ENCODE data around the gene POU2F3.

POU2F3 gene

GRCh38 chr11:120215634-120216033 is 24.3 kb upstream of the POU2F3 start:
- H3K4me1 ChIP-seq (ENCODE audit: control insufficient read depth, insufficient read depth, low read length) = peaks cover 3% of the 10 kb centered on the region; the same call in 1 of the 2 replicates
- no peak for TF ChIP-seq KLF16 (tag by site-specific recombination; IDR thresholded peaks at IDR 0.05)
- TF ChIP-seq ZNF24 (tag by site-specific recombination; IDR thresholded peaks at IDR 0.05) = no peak
- no peak for TF ChIP-seq ZNF114 (tag by site-specific recombination; IDR thresholded peaks at IDR 0.05)
- no peak for TF ChIP-seq ZNF311 (tag by site-specific recombination; IDR thresholded peaks at IDR 0.05; ENCODE audit: borderline replicate concordance)
- no peak for TF ChIP-seq YY2 (tag by site-specific recombination; IDR thresholded peaks at IDR 0.05)
- no peak for TF ChIP-seq ZNF548 (tag by site-specific recombination; IDR thresholded peaks at IDR 0.05)
- TF ChIP-seq REPIN1 (tag by site-specific recombination; IDR thresholded peaks at IDR 0.05; ENCODE audit: low read depth) = no peak
- no peak for TF ChIP-seq ZNF416 (tag by site-specific recombination; IDR thresholded peaks at IDR 0.05)
- TF ChIP-seq ZNF670 (tag by site-specific recombination; IDR thresholded peaks at IDR 0.05; ENCODE audit: low read depth) = no peak
- no peak for TF ChIP-seq ZNF776 (tag by site-specific recombination; IDR thresholded peaks at IDR 0.05; ENCODE audit: borderline replicate concordance)
- no peak for TF ChIP-seq ZNF423 (tag by site-specific recombination; IDR thresholded peaks at IDR 0.05)
- TF ChIP-seq ZNF37A (tag by site-specific recombination; IDR thresholded peaks at IDR 0.05) = no peak
- no peak for TF ChIP-seq ZNF658 (tag by site-specific recombination; IDR thresholded peaks at IDR 0.05)
- TF ChIP-seq GLI4 (tag by site-specific recombination; IDR thresholded peaks at IDR 0.05) = no peak
- TF ChIP-seq ZNF2 (tag by site-specific recombination; IDR thresholded peaks at IDR 0.05) = no peak
- TF ChIP-seq RBAK (tag by site-specific recombination; IDR thresholded peaks at IDR 0.05) = no peak
- no peak for TF ChIP-seq ZNF610 (tag by site-specific recombination; IDR thresholded peaks at IDR 0.05; ENCODE audit: borderline replicate concordance)
- no peak for TF ChIP-seq FEZF1 (tag by site-specific recombination; IDR thresholded peaks at IDR 0.05)
- no peak for TF ChIP-seq ZNF362 (tag by site-specific recombination; IDR thresholded peaks at IDR 0.05)
- CTCF ChIA-PET = interaction anchor here (0.9 kb wide), 2 partner anchors 13 to 84 kb away, joined by 3 to 5 read pairs; no protein-coding TSS in a partner anchor
- H3K9me3 ChIP-seq (ENCODE audit: control insufficient read depth, insufficient read depth, low read depth, low read length) = no peaks in the 10 kb centered on the region
- peaks cover 0 to 16% of the 10 kb centered on the region in 2 experiments; a peak in 1 of 3 replicates for H3K36me3 ChIP-seq (ENCODE audit: control insufficient read depth in 2 of 2, insufficient read depth in 1 of 2, low read length in 2 of 2)
- H3K4me3 ChIP-seq (ENCODE audit: low read depth, low read length) = no peak overlapping the region
- POLR2A ChIA-PET = no interaction called here
- no peak overlapping the region for H3K27ac ChIP-seq (ENCODE audit: extremely low read depth, low read depth, low read length)

- CTCF ChIA-PET = interaction anchor here (0.6 to 0.9 kb wide), 3 partner anchors 12 to 83 kb away, joined by 3 to 5 read pairs (median 3); no protein-coding TSS in a partner anchor
- peaks cover 3% of the 10 kb centered on the region; the same call in 1 of the 2 replicates for H3K4me1 ChIP-seq (ENCODE audit: control insufficient read depth, insufficient read depth, low read length)
These were observed 23.4 kb upstream of the POU2F3 start for GRCh38 chr11:120216426-120217102.

GRCh38 chr11:120217526-120217925 is 22.4 kb upstream of the POU2F3 start:
- POLR2A ChIA-PET = no interaction called here
- H3K4me1 ChIP-seq (ENCODE audit: control insufficient read depth, insufficient read depth, low read length) = peaks cover 3% of the 10 kb centered on the region; the same call in 1 of the 2 replicates
- no peak overlapping the region for H3K4me3 ChIP-seq (ENCODE audit: low read depth, low read length)
- TF ChIP-seq SALL2 (tag by site-specific recombination; IDR thresholded peaks at IDR 0.05; ENCODE audit: borderline replicate concordance) = no peak
- no peak for TF ChIP-seq ZNF747 (tag by site-specific recombination; IDR thresholded peaks at IDR 0.05)
- TF ChIP-seq ZNF623 (tag by site-specific recombination; IDR thresholded peaks at IDR 0.05) = no peak
- TF ChIP-seq HIC1 (tag by site-specific recombination; IDR thresholded peaks at IDR 0.05) = no peak
- TF ChIP-seq REPIN1 (tag by site-specific recombination; IDR thresholded peaks at IDR 0.05; ENCODE audit: low read depth) = no peak
- TF ChIP-seq ZNF280D (tag by site-specific recombination; IDR thresholded peaks at IDR 0.05) = no peak
- TF ChIP-seq ZNF510 (tag by site-specific recombination; IDR thresholded peaks at IDR 0.05; ENCODE audit: insufficient replicate concordance) = no peak
- no peak for TF ChIP-seq ZNF514 (tag by site-specific recombination; IDR thresholded peaks at IDR 0.05)
- CTCF ChIA-PET = no interaction called here
- no peak overlapping the region for H3K27ac ChIP-seq (ENCODE audit: extremely low read depth, low read depth, low read length)
- peaks cover 0 to 19% of the 10 kb centered on the region in 2 experiments; a peak in 1 of 3 replicates for H3K36me3 ChIP-seq (ENCODE audit: control insufficient read depth in 2 of 2, insufficient read depth in 1 of 2, low read length in 2 of 2)
- H3K9me3 ChIP-seq (ENCODE audit: control insufficient read depth, insufficient read depth, low read depth, low read length) = no peaks in the 10 kb centered on the region

More at GRCh38 chr11:120216426-120217102, 23.4 kb upstream of the POU2F3 start:
- Histone ChIP-seq H3K27ac (ENCODE audit: extremely low read depth, low read depth, low read length) (no peak overlapping the region), H3K9me3 (ENCODE audit: control insufficient read depth, insufficient read depth, low read depth, low read length) (no peaks in the 10 kb centered on the region), H3K4me3 (ENCODE audit: low read depth, low read length) (no peak overlapping the region), H3K36me3 (ENCODE audit: control insufficient read depth in 2 of 2, insufficient read depth in 1 of 2, low read length in 2 of 2) (peaks cover 0 to 19% of the 10 kb centered on the region in 2 experiments; a peak in 1 of 3 replicates)
- TF ChIP-seq ZIC2 (tag by site-specific recombination; IDR thresholded peaks at IDR 0.05) = peak; percentile 94
- no peak for TF ChIP-seq GLIS2 (tag by site-specific recombination; IDR thresholded peaks at IDR 0.05)
- TF ChIP-seq TCF7L2 (IDR thresholded peaks at IDR 0.05; ENCODE audit: borderline replicate concordance, low read depth, low read length) = no peak
- TF ChIP-seq ZNF311 (tag by site-specific recombination; IDR thresholded peaks at IDR 0.05; ENCODE audit: borderline replicate concordance) = no peak
- POLR2A ChIA-PET = no interaction called here
